Endodermal cell (in vitro differentiated cells): Measurements from ENCODE around the gene ZNF710. TPM values are rescaled to one million over a fixed set of nuclear protein-coding genes. Genes with fewer than 3 reads are reported as not detected.
A peak's percentile ranks its signal among the peaks of the same experiment; 100 is the strongest.

Source experiments
- DNase-seq: peaks from one replicate; pipeline ENCODE4 v3.0.0-alpha.2; 2017
- H3K27ac ChIP-seq: 2 replicates; pipeline ENCODE4 v1.5.1; 2013; ENCODE audit warnings: mild to moderate bottlenecking, low read depth, low read length, moderate library complexity
- H3K27me3 ChIP-seq: 2 replicates; pipeline ENCODE4 v1.6.1; 2013; ENCODE audit warnings: mild to moderate bottlenecking, low read length, moderate library complexity; ENCODE audit not compliant: insufficient read depth, control insufficient read depth, poor library complexity, severe bottlenecking
- H3K36me3 ChIP-seq: 2 replicates; pipeline ENCODE4 v1.7.0; 2013; ENCODE audit warnings: mild to moderate bottlenecking, low read length, moderate library complexity; ENCODE audit not compliant: control insufficient read depth, insufficient read depth
- H3K4me1 ChIP-seq: one replicate; pipeline ENCODE4 v1.7.0; 2013; ENCODE audit warnings: low read length; ENCODE audit not compliant: control insufficient read depth, insufficient read depth
- H3K4me3 ChIP-seq: 2 replicates; pipeline ENCODE4 v1.5.1; 2013; ENCODE audit warnings: mild to moderate bottlenecking, low read length, moderate library complexity
- H3K9ac ChIP-seq: 2 replicates; pipeline ENCODE4 v1.6.1; 2013; ENCODE audit warnings: mild to moderate bottlenecking, low read length, moderate library complexity; ENCODE audit not compliant: poor library complexity, severe bottlenecking; ENCODE audit errors: extremely low read depth
- H3K9me3 ChIP-seq: 2 replicates; pipeline ENCODE4 v1.6.1; 2013; ENCODE audit warnings: mild to moderate bottlenecking, low read length, moderate library complexity; ENCODE audit not compliant: control insufficient read depth
- H3K27ac Mint-ChIP-seq: 2 replicates; pipeline ENCODE4 v1.8.0; 2020; ENCODE audit warnings: mixed read lengths
- H3K27me3 Mint-ChIP-seq: 2 replicates; pipeline ENCODE4 v1.8.0; 2021; ENCODE audit warnings: mild to moderate bottlenecking, mixed read lengths; ENCODE audit not compliant: insufficient read depth
- H3K36me3 Mint-ChIP-seq: 2 replicates; pipeline ENCODE4 v1.8.0; 2020; ENCODE audit warnings: low read depth, mixed read lengths
- H3K4me1 Mint-ChIP-seq: 2 replicates; pipeline ENCODE4 v1.8.0; 2020; ENCODE audit warnings: mixed read lengths
- H3K4me3 Mint-ChIP-seq: 2 replicates; pipeline ENCODE4 v1.8.0; 2020; ENCODE audit warnings: mild to moderate bottlenecking, moderate library complexity, mixed read lengths
- H3K9me3 Mint-ChIP-seq: 2 replicates; pipeline ENCODE4 v1.8.0; 2020; ENCODE audit warnings: mild to moderate bottlenecking, mixed read lengths
- whole genome bisulfite sequencing, 2 experiments: methylation state at CpG; one replicate each; pipeline versions ENCODE4 v1.1.5 to v1.1.7; 2013; ENCODE audit warnings: missing lambda C conversion rate in 2 of 2, mixed read lengths in 1 of 2; ENCODE audit not compliant: insufficient coverage in 1 of 2, insufficient read length in 1 of 2; 5-methylcytosine and 5-hydroxymethylcytosine counted together
- total RNA-seq, 2 donors: library from RNA; stranded (reverse); fragmentation: NEBNext Ultra II Directional in 1 of 2; extraction: Animal tissue kit (Norgen Biotek cat#: 25700) in 1 of 2; gene quantifications; 2 replicates in 1 of 2; 3 replicates in 1 of 2; pipeline ENCODE4 v1.2.1, GENCODE V29; 2021
- TF ChIP-seq, protein P1 (sequence below): fragments of 200-600 bp; sonication (generic); conservative IDR thresholded peaks from 2 replicates; pipeline ENCODE4 v1.5.0; 2021; ENCODE audit warnings: antibody characterized with exemption, mild to moderate bottlenecking

The ZNF710 gene
- total RNA-seq, 2 donors from 2014 or later = 31.8 to 39.1 TPM

DNA sequence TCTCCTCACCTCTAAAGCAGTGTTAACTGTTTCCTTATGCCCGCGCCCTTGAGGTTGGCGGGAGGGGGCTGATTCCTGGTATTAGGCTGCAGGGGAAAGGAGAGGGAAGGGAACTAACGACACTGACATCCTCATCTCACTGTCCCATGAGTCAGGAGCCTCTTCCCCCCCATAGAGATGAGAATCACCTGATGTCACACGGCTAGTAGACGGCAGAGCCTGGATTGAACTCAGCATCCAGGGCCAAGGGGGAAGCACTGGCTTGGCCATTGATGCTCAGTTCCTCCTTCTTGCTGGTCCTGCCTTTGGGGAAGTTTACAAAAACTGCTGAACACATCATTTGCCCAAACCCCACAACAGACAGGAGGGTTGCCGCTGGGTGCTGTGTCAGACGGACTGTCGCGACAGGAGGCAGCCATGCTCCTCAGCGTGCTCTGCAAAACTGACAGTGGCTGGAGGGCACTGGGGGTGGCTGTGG lies 62.7 kb downstream of the ZNF710 start:
- Mint-ChIP-seq H3K27ac (peak overlapping the region; percentile 88), H3K36me3 (peaks cover 8% of the 10 kb centered on the region), H3K9me3 (no peaks in the 10 kb centered on the region), H3K4me1 (peaks cover 30% of the 10 kb centered on the region), H3K4me3 (no peak overlapping the region), H3K27me3 (no peaks in the 10 kb centered on the region)
- H3K9ac ChIP-seq = no peak overlapping the region
- peaks cover 8% of the 10 kb centered on the region for H3K36me3 ChIP-seq
- H3K27ac ChIP-seq = peak overlapping the region; percentile 60
- H3K27me3 ChIP-seq = no peaks in the 10 kb centered on the region
- TF ChIP-seq, protein P1, sequence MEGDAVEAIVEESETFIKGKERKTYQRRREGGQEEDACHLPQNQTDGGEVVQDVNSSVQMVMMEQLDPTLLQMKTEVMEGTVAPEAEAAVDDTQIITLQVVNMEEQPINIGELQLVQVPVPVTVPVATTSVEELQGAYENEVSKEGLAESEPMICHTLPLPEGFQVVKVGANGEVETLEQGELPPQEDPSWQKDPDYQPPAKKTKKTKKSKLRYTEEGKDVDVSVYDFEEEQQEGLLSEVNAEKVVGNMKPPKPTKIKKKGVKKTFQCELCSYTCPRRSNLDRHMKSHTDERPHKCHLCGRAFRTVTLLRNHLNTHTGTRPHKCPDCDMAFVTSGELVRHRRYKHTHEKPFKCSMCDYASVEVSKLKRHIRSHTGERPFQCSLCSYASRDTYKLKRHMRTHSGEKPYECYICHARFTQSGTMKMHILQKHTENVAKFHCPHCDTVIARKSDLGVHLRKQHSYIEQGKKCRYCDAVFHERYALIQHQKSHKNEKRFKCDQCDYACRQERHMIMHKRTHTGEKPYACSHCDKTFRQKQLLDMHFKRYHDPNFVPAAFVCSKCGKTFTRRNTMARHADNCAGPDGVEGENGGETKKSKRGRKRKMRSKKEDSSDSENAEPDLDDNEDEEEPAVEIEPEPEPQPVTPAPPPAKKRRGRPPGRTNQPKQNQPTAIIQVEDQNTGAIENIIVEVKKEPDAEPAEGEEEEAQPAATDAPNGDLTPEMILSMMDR = no peak
- DNase-seq = peak; percentile 81
- H3K4me1 ChIP-seq = peaks cover 16% of the 10 kb centered on the region
- H3K9me3 ChIP-seq = no peaks in the 10 kb centered on the region
- no peak overlapping the region for H3K4me3 ChIP-seq
- WGBS, 2 experiments = 78 to 80% methylated on average over 10 to 11 of the region's 11 CpGs

GRCh38 chr15:90064911-90065681 lies 64.0 kb downstream of the ZNF710 start:
- peaks cover 17% of the 10 kb centered on the region for H3K36me3 Mint-ChIP-seq
- WGBS, 2 experiments = 80 to 88% methylated on average over 15 to 30 of the region's 30 CpGs
- Histone ChIP-seq H3K36me3 (peaks cover 9% of the 10 kb centered on the region), H3K27ac (no peak overlapping the region), H3K27me3 (no peaks in the 10 kb centered on the region), H3K4me1 (peaks cover 11% of the 10 kb centered on the region), H3K9me3 (no peaks in the 10 kb centered on the region), H3K4me3 (no peak overlapping the region), H3K9ac (no peak overlapping the region)
- no peaks in the 10 kb centered on the region for H3K9me3 Mint-ChIP-seq
- H3K4me1 Mint-ChIP-seq = peaks cover 20% of the 10 kb centered on the region
- peak; percentile 66 for DNase-seq
- TF ChIP-seq, protein P1 = no peak
- no peak overlapping the region for H3K27ac Mint-ChIP-seq
- no peak overlapping the region for H3K4me3 Mint-ChIP-seq
- no peaks in the 10 kb centered on the region for H3K27me3 Mint-ChIP-seq

- Histone ChIP-seq H3K36me3 (peaks cover 9% of the 10 kb centered on the region), H3K4me3 (no peak overlapping the region), H3K9ac (no peak overlapping the region), H3K4me1 (peaks cover 11% of the 10 kb centered on the region), H3K9me3 (no peaks in the 10 kb centered on the region), H3K27me3 (no peaks in the 10 kb centered on the region), H3K27ac (no peak overlapping the region)
- no peak overlapping the region for H3K27ac Mint-ChIP-seq
- peaks cover 19% of the 10 kb centered on the region for H3K4me1 Mint-ChIP-seq
- H3K27me3 Mint-ChIP-seq = no peaks in the 10 kb centered on the region
- WGBS, 2 experiments = 94 to 97% methylated on average over 3 to 6 of the region's 7 CpGs
- peaks cover 17% of the 10 kb centered on the region for H3K36me3 Mint-ChIP-seq
- no peak for DNase-seq
- TF ChIP-seq, protein P1 = no peak
- no peaks in the 10 kb centered on the region for H3K9me3 Mint-ChIP-seq
- H3K4me3 Mint-ChIP-seq = no peak overlapping the region
Measured at GRCh38 chr15:90065682-90066049, 64.5 kb downstream of the ZNF710 start.
